PC-9 (cell line): Measurements from ENCODE around the gene NCAM2. TPM values are rescaled to one million over a fixed set of nuclear protein-coding genes. Genes with fewer than 3 reads are reported as not detected.

Experiments used
- BruUV-seq: library from RNA; stranded (reverse); fragments of 400-500 nt; replicated peaks from 2 replicates; lab custom pipeline; 2021; lab: Mats Ljungman, UMichigan
- CTCF ChIA-PET: fragments of 300-600 bp; sonication (Branson Sonifier 250); formaldehyde crosslinking; loops from one replicate; lab custom pipeline; 2022; ENCODE audit warnings: antibody characterized with exemption; lab: Charles Lee
- POLR2A ChIA-PET: fragments of 300-600 bp; sonication (Branson Sonifier 250); formaldehyde crosslinking; loops from one replicate; lab custom pipeline; 2022; ENCODE audit warnings: antibody characterized with exemption; ENCODE audit not compliant: unreplicated experiment; lab: Charles Lee
- DNase-seq, 2 experiments: peaks; one replicate each; pipeline versions ENCODE4 v3.0.0 to v3.0.0-alpha.2; 2015 to 2022; ENCODE audit warnings: mixed read lengths in 1 of 2
- H2AFZ ChIP-seq: fragments of 200-600 bp; sonication (generic); 2 replicates; pipeline ENCODE4 v1.8.1; 2017; ENCODE audit warnings: antibody characterized with exemption
- H3F3A ChIP-seq: fragments of 200-600 bp; sonication (generic); 2 replicates; pipeline ENCODE4 v1.8.1; 2017; ENCODE audit warnings: antibody characterized with exemption, mild to moderate bottlenecking, low read depth; ENCODE audit not compliant: insufficient read depth
- H3K27ac ChIP-seq: fragments of 200-600 bp; sonication (generic); 2 replicates; pipeline ENCODE4 v1.6.1; 2016; ENCODE audit warnings: mixed run types
- H3K27me3 ChIP-seq: fragments of 200-600 bp; sonication (generic); 2 replicates; pipeline ENCODE4 v1.6.1; 2016; ENCODE audit warnings: low read depth, mixed run types; ENCODE audit not compliant: insufficient read depth
- H3K36me3 ChIP-seq: fragments of 200-600 bp; sonication (generic); 2 replicates; pipeline ENCODE4 v1.6.1; 2016; ENCODE audit warnings: low read depth, mixed run types
- H3K4me1 ChIP-seq: fragments of 200-600 bp; sonication (generic); replicated peaks from 2 replicates; pipeline ENCODE4 v1.6.1; 2016; ENCODE audit warnings: mixed run types; ENCODE audit not compliant: insufficient read depth
- H3K4me2 ChIP-seq: fragments of 200-600 bp; sonication (generic); 2 replicates; pipeline ENCODE4 v1.6.1; 2017; ENCODE audit warnings: mixed run types
- H3K4me3 ChIP-seq: fragments of 200-600 bp; sonication (generic); 2 replicates; pipeline ENCODE4 v1.6.1; 2016; ENCODE audit warnings: mixed run types
- H3K79me2 ChIP-seq: fragments of 200-600 bp; sonication (generic); 2 replicates; pipeline ENCODE4 v1.6.1; 2017; ENCODE audit warnings: low read depth, mixed run types
- H3K9me2 ChIP-seq: fragments of 200-600 bp; sonication (generic); 2 replicates; pipeline ENCODE4 v1.8.1; 2017; ENCODE audit warnings: mild to moderate bottlenecking; ENCODE audit not compliant: insufficient read depth
- H3K9me3 ChIP-seq: fragments of 200-600 bp; sonication (generic); 2 replicates; pipeline ENCODE4 v1.8.1; 2016; ENCODE audit warnings: low read depth; ENCODE audit not compliant: insufficient read depth
- H4K20me1 ChIP-seq: fragments of 200-600 bp; sonication (generic); 2 replicates; pipeline ENCODE4 v1.8.1; 2017; ENCODE audit not compliant: insufficient read depth
- EZH2 ChIP-seq: fragments of 200-600 bp; sonication (generic); IDR thresholded peaks from 2 replicates; pipeline ENCODE4 v1.8.0; 2017; ENCODE audit warnings: antibody characterized with exemption, low read depth
- intact Hi-C: fragments of 100-400 bp; cut with micrococcal nuclease; formaldehyde crosslinking; loops from one replicate; pipeline ENCODE4 v1.10.0; 2022; ENCODE audit not compliant: unreplicated experiment
- total RNA-seq: library from RNA; stranded (reverse); gene quantifications from 2 replicates; pipeline ENCODE4 v1.2.3, GENCODE V29; 2021
- TF ChIP-seq, protein P1 (sequence below): fragments of 200-600 bp; sonication (generic); conservative IDR thresholded peaks from 2 replicates; pipeline ENCODE4 v1.6.1; 2017; ENCODE audit warnings: mixed run types, antibody characterized with exemption, mild to moderate bottlenecking, moderate library complexity

The NCAM2 gene
- total RNA-seq, 1 experiment from 2014 or later: not detected

DNA sequence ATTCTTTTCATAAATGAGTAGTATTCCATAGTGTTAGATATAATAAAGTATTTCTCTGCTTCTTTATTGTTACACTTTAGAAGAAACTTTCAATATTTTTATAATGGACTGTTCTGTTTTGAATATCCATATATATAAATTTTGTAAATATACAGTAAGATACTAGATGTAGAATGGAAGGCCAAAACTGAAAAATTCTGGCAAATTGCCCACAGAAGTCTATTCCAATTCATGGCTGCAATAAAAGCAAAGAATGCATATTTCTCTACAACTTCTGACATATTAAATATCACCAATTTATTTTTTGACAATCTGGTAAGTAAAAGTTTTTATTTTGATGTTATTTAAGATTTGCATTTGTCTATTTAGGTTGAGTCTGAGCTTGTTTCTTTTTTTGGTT is 532.5 kb downstream of the NCAM2 start:
- ChIA-PET CTCF (no interaction called here), POLR2A (no interaction called here)
- no peak overlapping the region for H3K4me3 ChIP-seq
- H3F3A ChIP-seq: no peaks in the 10 kb centered on the region
- no peak for TF ChIP-seq EZH2
- TF ChIP-seq, protein P1, sequence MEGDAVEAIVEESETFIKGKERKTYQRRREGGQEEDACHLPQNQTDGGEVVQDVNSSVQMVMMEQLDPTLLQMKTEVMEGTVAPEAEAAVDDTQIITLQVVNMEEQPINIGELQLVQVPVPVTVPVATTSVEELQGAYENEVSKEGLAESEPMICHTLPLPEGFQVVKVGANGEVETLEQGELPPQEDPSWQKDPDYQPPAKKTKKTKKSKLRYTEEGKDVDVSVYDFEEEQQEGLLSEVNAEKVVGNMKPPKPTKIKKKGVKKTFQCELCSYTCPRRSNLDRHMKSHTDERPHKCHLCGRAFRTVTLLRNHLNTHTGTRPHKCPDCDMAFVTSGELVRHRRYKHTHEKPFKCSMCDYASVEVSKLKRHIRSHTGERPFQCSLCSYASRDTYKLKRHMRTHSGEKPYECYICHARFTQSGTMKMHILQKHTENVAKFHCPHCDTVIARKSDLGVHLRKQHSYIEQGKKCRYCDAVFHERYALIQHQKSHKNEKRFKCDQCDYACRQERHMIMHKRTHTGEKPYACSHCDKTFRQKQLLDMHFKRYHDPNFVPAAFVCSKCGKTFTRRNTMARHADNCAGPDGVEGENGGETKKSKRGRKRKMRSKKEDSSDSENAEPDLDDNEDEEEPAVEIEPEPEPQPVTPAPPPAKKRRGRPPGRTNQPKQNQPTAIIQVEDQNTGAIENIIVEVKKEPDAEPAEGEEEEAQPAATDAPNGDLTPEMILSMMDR: no peak
- intact Hi-C loops: no loop called here
- no peak overlapping the region for H3K27ac ChIP-seq
- H2AFZ ChIP-seq: no peak overlapping the region
- no peaks in the 10 kb centered on the region for H4K20me1 ChIP-seq
- no peaks in the 10 kb centered on the region for H3K4me1 ChIP-seq
- no peaks in the 10 kb centered on the region for H3K9me2 ChIP-seq
- DNase-seq: no peak
- H3K36me3 ChIP-seq: no peaks in the 10 kb centered on the region
- H3K79me2 ChIP-seq: no peaks in the 10 kb centered on the region
- H3K4me2 ChIP-seq: no peak overlapping the region
- BruUV-seq: no TSS peak
- no peaks in the 10 kb centered on the region for H3K9me3 ChIP-seq
- H3K27me3 ChIP-seq: no peaks in the 10 kb centered on the region

DNA sequence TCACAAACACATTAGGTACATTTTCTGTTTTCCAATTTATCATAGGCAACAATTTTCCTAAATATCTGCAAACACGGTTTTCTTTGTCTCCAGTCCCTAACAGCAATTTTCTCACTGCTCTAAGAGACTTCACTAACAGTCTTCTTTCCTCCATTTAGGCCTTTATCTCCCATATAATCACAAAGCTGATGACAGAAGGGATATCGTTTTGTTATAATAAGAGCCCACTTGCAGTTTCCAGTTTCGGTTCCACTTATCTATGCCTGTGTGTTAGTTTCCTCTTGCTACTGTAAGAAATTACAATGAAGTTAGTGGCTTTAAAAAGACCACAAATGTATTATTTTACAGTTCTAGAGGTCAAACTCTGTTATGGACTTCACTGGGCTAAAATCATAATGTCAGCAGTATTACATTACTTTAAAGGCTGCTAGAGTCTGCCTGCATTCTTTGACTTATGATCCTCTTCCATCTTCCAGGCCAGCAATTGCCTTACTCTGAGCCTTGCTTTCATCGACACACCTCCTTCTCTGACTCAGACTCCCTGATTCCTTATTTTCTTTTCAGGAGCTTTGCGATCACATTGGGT is 549.3 kb downstream of the NCAM2 start:
- DNase-seq: no peak
- H2AFZ ChIP-seq: no peak overlapping the region
- no peak overlapping the region for H3K4me2 ChIP-seq
- no peaks in the 10 kb centered on the region for H3K9me3 ChIP-seq
- H3K4me3 ChIP-seq: no peak overlapping the region
- ChIA-PET POLR2A (no interaction called here), CTCF (no interaction called here)
- intact Hi-C loops: no loop called here
- no peak for TF ChIP-seq EZH2
- TF ChIP-seq, protein P1: no peak
- no peaks in the 10 kb centered on the region for H3K36me3 ChIP-seq
- no peak overlapping the region for H3K27ac ChIP-seq
- no peaks in the 10 kb centered on the region for H3K9me2 ChIP-seq
- H3K4me1 ChIP-seq: no peaks in the 10 kb centered on the region
- H3K79me2 ChIP-seq: no peaks in the 10 kb centered on the region
- H4K20me1 ChIP-seq: no peaks in the 10 kb centered on the region
- no TSS peak for BruUV-seq
- H3K27me3 ChIP-seq: no peaks in the 10 kb centered on the region
- H3F3A ChIP-seq: no peaks in the 10 kb centered on the region

DNA sequence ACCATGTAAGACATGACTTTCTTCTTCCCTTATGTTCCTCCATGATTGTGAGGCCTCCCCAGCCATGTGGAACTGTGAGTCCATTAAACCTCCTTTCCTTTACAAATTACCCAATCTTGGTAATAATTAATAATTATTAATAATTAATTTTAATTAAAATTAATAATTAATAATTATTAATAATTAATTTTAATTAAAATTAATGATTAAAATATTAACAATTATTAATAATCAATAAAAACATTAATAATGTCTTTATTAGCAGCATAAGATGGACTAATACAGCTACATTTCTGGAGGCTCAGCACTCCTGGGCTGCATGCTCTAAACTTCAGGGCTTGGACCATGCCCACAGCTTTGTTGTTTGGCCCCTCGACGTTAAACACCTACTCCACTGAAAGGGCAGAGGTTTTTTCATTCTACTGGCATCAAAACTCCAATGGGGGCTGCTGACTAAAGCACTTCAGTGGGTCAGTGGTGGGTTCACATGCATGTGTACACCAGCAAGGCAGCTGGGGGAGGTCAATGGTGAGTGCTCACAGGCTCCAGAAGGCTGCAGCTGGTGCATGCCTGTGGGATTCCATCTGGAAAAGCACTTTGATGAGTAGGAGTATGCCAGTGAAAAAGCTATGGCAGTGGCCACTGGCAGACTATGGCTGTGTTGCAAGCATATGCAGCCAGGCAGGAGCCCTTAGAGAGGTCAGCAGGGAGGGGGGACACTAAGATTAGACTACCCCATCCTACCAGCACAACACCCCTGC is 561.3 kb downstream of the NCAM2 start:
- H3F3A ChIP-seq: no peaks in the 10 kb centered on the region
- H3K4me2 ChIP-seq: no peak overlapping the region
- H3K4me1 ChIP-seq: no peaks in the 10 kb centered on the region
- ChIA-PET POLR2A (no interaction called here), CTCF (no interaction called here)
- H3K9me2 ChIP-seq: no peaks in the 10 kb centered on the region
- H2AFZ ChIP-seq: no peak overlapping the region
- no peak overlapping the region for H3K4me3 ChIP-seq
- H3K36me3 ChIP-seq: no peaks in the 10 kb centered on the region
- H4K20me1 ChIP-seq: no peaks in the 10 kb centered on the region
- TF ChIP-seq, protein P1: no peak
- TF ChIP-seq EZH2: no peak
- intact Hi-C loops: no loop called here
- no peaks in the 10 kb centered on the region for H3K79me2 ChIP-seq
- H3K27ac ChIP-seq: no peak overlapping the region
- H3K9me3 ChIP-seq: no peaks in the 10 kb centered on the region
- no TSS peak for BruUV-seq
- no peak for DNase-seq
- H3K27me3 ChIP-seq: no peaks in the 10 kb centered on the region
